ENCODE results near the gene PLA2G2F.

Gene PLA2G2F

DNA sequence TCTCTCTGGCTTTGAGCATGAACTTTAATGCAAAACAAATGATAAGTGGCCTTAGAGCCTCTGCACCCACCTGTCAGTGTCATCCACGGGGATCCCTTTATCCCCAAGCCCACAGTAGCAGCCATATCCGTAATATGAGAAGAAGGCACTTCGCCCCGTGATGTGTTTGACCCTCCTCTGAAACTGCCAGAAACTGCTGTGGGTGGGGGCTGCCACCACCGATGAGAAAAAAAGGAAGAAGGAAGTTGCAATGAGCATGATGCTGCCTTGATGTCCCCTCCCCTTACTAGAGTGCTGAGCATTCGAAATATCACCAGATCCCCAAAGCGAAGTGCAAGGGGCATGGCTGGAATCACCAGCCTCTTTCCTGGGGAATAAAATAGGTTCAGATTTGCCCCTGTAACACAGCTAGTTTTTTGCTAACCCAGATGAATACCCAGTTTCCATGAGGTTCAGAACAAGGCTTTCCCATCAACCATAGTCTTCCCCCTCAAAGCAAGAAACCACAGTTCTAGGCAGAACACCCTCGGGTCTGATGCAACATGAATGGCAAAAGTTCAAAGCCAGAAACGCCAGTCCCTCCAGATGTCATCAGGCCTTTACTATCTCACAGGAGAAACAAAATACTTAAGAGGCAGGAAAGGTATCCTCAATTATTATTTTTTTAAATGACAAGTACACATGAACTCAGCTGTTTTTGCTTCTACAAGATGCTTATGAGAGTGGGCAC lies 36.0 kb downstream of the PLA2G2F start:
- no peak for DNase-seq

DNA sequence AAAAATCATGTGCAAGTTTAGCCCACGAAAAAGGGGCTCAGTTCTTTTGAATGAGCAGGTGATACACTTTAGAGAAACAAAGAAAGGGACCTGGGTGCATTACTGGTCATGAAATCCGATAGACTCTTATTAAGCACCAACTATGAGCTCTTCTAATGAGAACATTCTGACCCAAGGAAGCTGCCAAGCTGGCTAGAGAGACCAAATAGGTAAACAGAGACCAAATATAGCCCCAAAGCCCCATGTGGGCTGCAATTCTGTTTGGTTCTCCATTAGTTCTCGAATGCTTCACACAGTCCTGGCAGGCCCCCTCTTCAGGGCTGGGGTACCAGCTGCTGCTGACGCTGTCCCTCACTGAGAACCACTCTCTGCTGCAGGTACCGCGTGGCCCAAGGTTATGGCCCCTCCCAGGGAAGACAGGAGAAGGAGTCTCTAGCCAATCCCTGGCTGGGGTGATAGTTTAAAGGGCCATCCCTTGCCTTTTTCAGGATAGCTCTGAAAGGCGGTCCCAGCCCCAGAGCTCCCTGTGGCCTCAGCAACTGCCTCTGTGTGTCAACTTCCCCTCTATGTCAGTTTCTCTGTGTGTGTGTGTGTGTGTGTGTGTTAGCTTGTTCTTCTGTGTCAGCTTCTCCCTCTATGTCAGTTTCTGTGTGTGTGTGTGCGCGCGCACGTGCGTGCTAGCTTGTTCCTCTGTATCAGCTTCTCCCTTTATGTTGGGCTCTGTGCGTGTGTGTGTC lies 39.7 kb downstream of the PLA2G2F start:
- DNase-seq = no peak

DNA sequence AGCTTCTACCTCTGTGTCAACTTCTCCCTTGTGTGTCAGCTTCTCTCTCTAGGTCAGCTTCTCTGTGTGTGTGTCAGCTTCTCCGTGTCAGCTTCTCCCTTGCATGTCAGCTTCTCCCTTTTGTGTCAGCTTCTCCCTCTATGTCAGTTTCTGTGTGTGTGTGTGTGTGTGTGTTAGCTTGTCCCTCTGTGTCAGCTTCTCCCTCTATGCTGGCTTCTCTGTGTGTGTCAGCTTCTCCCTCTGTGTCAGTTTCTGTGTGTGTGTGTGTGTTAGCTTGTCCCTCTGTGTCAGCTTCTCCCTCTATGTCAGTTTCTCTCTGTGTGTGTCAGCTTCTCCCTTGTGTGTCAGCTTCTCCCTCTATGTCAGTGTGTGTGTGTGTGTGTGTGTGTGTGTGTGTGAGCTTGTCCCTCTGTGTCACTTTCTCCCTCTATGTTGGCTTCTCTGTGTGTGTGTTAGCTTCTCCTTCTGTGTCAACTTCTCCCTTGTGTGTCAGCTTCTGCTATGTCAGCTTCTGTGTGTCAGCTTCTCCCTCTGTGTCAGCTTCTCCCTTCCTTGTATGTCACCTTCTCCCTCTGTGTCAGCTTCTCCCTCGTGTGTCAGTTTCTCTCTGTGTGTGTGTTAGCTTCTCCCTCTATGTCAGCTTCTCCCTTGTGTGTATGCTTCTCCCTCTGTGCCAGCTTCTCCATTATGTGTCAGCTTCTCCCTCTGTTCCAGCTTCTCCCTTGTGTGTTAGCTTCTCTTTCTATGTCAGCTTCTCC lies 40.4 kb downstream of the PLA2G2F start:
- no peak for DNase-seq

DNA sequence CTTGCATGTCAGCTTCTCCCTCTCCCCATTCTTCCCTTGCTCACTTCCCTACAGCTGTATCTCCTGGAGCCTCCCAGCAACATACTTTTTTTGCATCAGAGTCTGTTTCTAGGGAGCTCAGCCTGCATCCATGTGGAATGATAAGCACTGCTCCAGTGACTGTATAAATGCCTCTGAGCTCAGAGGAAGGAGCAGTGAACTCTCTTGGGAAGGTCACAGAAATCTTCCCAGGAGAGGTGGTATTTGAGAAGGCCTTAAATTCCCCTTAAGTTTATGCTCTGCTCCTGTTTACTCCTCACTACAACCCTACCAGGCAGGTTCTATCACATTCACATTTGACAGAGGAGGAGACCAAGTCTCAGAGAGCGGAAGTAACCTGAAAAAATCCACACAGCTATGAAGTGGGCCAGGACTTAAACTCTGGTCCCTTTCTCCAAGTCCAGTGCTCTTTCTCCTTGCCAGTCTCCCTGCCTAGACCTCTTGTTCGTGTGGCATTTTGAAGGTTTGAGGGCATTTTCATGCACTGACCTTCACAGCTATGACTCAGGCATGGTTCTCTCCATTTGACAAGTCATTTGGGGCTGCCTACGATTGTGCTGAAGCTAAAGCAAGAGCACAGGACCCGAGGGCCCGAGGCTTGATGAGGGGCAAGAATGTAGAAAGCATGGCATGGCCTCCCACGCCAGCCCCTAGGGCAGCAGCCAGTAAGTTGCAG lies 41.2 kb downstream of the PLA2G2F start:
- no peak for DNase-seq

DNA sequence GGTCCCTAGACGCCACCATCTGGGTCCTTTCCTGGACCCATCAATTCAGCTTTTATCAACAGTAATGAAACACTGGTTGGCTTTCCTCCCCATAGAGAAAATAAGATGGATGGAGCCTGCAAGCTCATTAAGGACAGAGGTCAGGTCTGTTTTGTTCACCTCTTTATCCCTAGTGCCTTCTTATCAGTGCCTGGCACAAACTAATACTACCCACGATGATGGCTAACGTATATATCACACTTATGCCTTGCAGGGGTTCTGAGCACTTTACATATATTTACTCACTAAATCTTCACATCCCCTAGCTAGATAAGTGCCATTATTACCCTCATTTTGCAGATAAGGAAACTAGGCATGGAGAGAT lies 41.7 kb downstream of the PLA2G2F start:
- no peak for DNase-seq

DNA sequence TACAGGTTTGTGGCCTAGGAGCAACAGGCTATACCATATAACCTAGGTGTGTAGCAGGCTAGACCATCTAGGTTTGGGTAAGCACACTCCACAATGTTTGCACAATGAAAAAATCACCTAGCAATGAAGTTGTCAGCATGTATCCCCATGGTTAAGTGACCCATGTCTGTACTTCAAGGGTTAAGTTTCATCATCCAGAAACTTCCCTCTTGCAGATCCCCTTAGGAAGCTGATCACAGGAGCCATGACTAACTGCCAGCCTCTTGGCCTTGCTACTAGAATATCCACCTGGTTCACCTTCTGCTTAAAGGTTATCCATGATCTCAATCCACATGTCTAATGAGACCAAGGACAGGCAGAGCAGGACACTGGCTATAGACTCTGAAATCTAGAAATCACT lies 43.3 kb downstream of the PLA2G2F start:
- no peak for DNase-seq

GRCh38 chr1:20183035-20183434 lies 43.9 kb downstream of the PLA2G2F start:
- no peak for DNase-seq

DNA sequence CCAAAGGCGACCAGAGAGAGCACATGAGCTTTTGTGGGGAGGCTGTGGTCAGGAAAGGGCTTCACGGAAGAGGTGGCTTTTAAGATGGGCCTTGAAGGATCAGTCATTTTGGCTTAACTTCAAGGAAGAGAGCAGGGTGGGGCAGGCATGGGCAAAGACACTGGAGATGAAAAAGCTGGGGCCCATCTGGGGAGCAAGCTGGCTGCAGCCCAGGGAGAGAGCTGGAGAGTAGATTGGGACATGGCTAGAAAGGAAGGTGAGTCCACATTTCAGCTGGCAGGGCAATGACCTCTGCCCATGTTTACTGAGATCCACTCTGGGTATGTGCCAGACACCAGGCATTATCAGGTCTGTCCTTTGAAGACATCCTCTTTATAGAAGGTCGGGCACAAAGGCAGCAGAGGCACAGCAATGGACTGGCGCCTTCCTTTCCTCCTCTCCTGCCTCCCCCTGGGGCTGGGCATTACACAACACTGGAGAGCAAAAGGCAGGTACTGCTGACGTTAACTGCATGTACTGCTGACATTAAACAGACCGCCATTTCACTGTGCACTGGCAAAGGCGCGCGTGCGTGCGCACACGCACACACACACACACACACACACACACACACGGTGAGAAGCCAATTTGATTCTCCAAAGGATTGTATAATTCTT lies 44.6 kb downstream of the PLA2G2F start:
- DNase-seq = no peak

DNA sequence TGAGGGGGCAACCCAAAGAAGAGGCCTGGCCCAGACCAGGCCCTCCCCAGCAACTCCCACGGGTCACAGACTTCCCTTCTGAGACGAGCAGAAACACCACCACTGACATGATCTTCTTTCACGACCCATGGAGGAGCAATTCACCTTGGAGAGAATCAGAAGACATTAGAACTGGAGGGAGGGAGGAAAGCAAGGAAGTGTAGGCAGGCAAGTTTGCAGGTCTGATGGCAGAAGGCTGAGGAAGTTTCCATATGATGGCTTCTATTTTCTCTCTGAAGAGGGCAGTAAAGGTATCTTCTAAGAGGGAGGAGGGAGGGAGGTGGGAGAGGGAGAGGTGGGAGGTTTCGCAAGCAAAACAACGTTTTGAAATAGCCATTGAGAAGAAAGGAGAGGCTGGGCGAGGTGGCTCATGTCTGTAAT lies 45.4 kb downstream of the PLA2G2F start:
- no peak for DNase-seq

- peak; percentile 62 for DNase-seq
Observed at GRCh38 chr1:20184997-20185833, 46.1 kb downstream of the PLA2G2F start.

- peak; percentile 25 for DNase-seq
Observed at GRCh38 chr1:20185834-20186782, 47.0 kb downstream of the PLA2G2F start, which contains the start of the genes PLA2G2C and UBXN10. TSS of gene PLA2G2C (minus strand) at chr1:20186518. CDS start at chr1:20177363, 9,155 bp downstream. TSS of gene UBXN10 (plus strand) at chr1:20186096. CDS start at chr1:20190562, 4,466 bp downstream.

- DNase-seq = peak; percentile 26
Observed at GRCh38 chr1:20187103-20187812, 48.1 kb downstream of the PLA2G2F start.

GRCh38 chr1:20187813-20188454 lies 48.8 kb downstream of the PLA2G2F start:
- no peak for DNase-seq

DNA sequence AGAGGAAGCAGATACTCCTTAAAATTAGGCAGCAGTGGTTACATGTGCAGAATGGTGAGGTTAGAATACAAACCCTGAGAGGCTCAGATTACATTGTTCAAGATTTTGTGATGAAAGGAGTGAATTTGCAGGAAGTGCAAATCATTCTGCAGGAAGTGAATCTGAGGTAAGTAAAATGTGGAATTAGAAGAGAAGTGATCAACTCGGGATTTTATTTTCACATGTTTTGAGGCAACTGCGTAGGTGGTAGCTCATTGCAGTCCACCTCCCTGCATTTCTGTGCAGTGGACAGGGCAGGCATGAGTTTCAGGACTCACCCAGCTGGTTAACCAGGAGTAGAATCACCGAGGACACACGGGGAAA lies 49.3 kb downstream of the PLA2G2F start:
- no peak for DNase-seq

GRCh38 chr1:20189664-20190063 lies 50.5 kb downstream of the PLA2G2F start:
- DNase-seq = no peak

GRCh38 chr1:20190256-20191160 lies 51.4 kb downstream of the PLA2G2F start:
- DNase-seq = no peak

DNA sequence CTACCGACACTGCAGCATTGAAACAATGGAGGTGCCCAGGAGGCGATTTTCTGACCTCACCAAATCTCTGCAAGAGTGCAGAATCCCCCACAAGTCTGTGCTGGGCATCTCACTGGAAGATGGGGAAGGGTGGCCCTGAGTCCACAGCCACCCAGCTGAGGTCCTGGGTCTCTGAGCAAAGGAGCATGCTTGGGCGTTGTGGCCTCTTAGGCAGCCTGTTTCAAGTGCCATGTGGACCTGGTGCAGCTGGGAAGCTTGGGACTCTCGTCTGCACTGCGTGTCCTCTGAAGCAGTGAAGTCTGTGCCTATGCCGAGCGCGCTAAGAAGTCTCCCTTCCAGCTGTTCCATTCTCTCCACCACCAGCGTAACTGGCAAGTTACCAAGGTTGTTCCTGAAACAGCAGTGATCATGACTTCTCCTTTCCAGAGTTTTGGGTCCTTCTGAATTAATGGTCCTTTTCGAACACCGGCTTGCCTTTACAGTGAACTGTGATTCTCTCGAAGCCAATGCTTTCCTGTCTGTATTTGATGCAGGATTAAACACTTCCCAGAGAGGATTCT lies 52.2 kb downstream of the PLA2G2F start:
- no peak for DNase-seq

GRCh38 chr1:20192364-20192763 lies 53.2 kb downstream of the PLA2G2F start:
- no peak for DNase-seq

Measured in activated gamma-delta T cell treated with Interleukin-2 at 50 U/mL for 16 hours (primary cell).